HEK293T (cell line): ENCODE data around the gene TMEM184B.

ENCODE experiments used
- BHLHE40 ChIP-seq: fragments of 450-650 bp; IDR thresholded peaks from 2 replicates; pipeline ENCODE4 v1.6.1; 2016; ENCODE audit warnings: mild to moderate bottlenecking, moderate library complexity, borderline replicate concordance
- ELF4 ChIP-seq: fragments of 450-650 bp; IDR thresholded peaks from 2 replicates; pipeline ENCODE4 v1.6.1; 2017; ENCODE audit warnings: antibody characterized with exemption
- FOXM1 ChIP-seq: fragments of 450-650 bp; IDR thresholded peaks from 2 replicates; pipeline ENCODE4 v1.6.1; 2017; ENCODE audit warnings: mild to moderate bottlenecking, borderline replicate concordance
- HDGF ChIP-seq: fragments of 450-650 bp; IDR thresholded peaks from 2 replicates; pipeline ENCODE4 v1.6.1; 2017; ENCODE audit warnings: antibody characterized with exemption, borderline replicate concordance
- SP1 ChIP-seq: fragments of 450-650 bp; IDR thresholded peaks from 2 replicates; pipeline ENCODE4 v1.6.1; 2017
- SUZ12 ChIP-seq: fragments of 450-650 bp; IDR thresholded peaks from 2 replicates; pipeline ENCODE4 v1.6.1; 2016; ENCODE audit warnings: mild to moderate bottlenecking
- TF ChIP-seq, protein P1 (sequence below): fragments of 450-650 bp; IDR thresholded peaks from 2 replicates; pipeline ENCODE4 v1.6.1; 2016

DNA sequence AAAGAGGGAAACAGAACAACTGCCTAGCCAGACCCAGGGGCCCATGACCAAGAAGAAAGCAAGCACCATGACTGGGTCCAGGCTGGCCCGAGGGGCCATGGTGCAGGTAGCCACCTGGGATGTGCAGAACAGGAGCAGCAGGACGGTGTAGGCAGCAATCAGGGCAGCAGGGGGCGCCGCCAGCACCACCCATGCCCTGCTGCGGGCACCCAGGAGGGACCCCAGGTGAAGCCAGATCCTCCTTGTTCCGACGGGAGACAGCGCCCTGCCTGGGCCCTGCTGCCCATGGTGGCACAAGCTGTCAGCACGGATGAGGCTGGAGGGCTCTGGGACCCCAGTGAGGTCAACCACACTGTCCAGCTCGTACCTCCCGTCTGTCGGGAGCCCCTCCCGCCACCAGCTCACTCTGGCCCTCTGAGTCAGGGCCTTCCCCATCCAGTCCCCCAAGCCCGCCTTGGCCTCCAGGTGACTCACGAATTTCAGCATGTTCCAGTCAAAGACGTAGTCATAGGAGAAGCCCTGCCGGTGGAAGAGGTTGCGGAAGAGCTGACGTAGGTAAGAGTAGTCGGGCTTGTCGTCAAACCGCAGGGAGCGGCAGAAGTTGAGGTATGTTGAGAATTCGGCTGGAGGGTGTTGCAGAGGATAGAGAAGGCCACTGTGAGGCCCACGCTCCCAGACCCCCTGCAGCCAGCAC lies 25.6 kb upstream of the TMEM184B start:
- TF ChIP-seq SP1 (no peak), HDGF (peak; percentile 49; the same call in 1 of the 2 replicates), ELF4 (no peak), SUZ12 (no peak), FOXM1 (no peak), BHLHE40 (no peak)
- TF ChIP-seq, protein P1, sequence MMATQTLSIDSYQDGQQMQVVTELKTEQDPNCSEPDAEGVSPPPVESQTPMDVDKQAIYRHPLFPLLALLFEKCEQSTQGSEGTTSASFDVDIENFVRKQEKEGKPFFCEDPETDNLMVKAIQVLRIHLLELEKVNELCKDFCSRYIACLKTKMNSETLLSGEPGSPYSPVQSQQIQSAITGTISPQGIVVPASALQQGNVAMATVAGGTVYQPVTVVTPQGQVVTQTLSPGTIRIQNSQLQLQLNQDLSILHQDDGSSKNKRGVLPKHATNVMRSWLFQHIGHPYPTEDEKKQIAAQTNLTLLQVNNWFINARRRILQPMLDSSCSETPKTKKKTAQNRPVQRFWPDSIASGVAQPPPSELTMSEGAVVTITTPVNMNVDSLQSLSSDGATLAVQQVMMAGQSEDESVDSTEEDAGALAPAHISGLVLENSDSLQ = no peak
